Dedifferentiated amniotic fluid mesenchymal stem cell (primary cell): ENCODE results near the gene SMIM5.

Experiments
- DNase-seq: peaks from one replicate; pipeline ENCODE4 v3.0.0-alpha.2; 2016; ENCODE audit errors: extremely low spot score

The SMIM5 gene

GRCh38 chr17:75639771-75640555, 6.7 kb downstream of the SMIM5 start:
- DNase-seq: no peak

- no peak for DNase-seq
Observed at GRCh38 chr17:75640556-75641119, 7.4 kb downstream of the SMIM5 start.

- no peak for DNase-seq
Observed at GRCh38 chr17:75641343-75641742, 8.1 kb downstream of the SMIM5 start.

GRCh38 chr17:75642182-75642783, 9.0 kb downstream of the SMIM5 start:
- no peak for DNase-seq

- no peak for DNase-seq
Observed at GRCh38 chr17:75642784-75643642, 9.8 kb downstream of the SMIM5 start.

- DNase-seq: no peak
Observed at GRCh38 chr17:75643643-75644017, 10.4 kb downstream of the SMIM5 start.

GRCh38 chr17:75645501-75645888, 12.3 kb downstream of the SMIM5 start:
- DNase-seq: no peak

GRCh38 chr17:75645889-75646637, 12.8 kb downstream of the SMIM5 start:
- DNase-seq: no peak

GRCh38 chr17:75646638-75646992, 13.4 kb downstream of the SMIM5 start:
- no peak for DNase-seq

GRCh38 chr17:75647061-75647460, 13.8 kb downstream of the SMIM5 start:
- no peak for DNase-seq

GRCh38 chr17:75647921-75648320, 14.7 kb downstream of the SMIM5 start:
- no peak for DNase-seq

- no peak for DNase-seq
Observed at GRCh38 chr17:75649687-75650086, 16.5 kb downstream of the SMIM5 start.

GRCh38 chr17:75650874-75651273, 17.6 kb downstream of the SMIM5 start:
- no peak for DNase-seq

GRCh38 chr17:75652341-75652740, 19.1 kb downstream of the SMIM5 start:
- no peak for DNase-seq

GRCh38 chr17:75652934-75653549, 19.8 kb downstream of the SMIM5 start:
- DNase-seq: no peak

- no peak for DNase-seq
Observed at GRCh38 chr17:75654176-75654575, 20.9 kb downstream of the SMIM5 start.

GRCh38 chr17:75658237-75658636, 25.0 kb downstream of the SMIM5 start:
- DNase-seq: no peak

GRCh38 chr17:75661531-75661930, 28.3 kb downstream of the SMIM5 start:
- no peak for DNase-seq

GRCh38 chr17:75662511-75662910, 29.3 kb downstream of the SMIM5 start:
- no peak for DNase-seq

GRCh38 chr17:75664099-75664549, 30.9 kb downstream of the SMIM5 start:
- DNase-seq: no peak

- no peak for DNase-seq
Observed at GRCh38 chr17:75665981-75666380, 32.7 kb downstream of the SMIM5 start.
